ENCODE measurements around the gene TOX2. TPM values are rescaled to one million over a fixed set of nuclear protein-coding genes. Genes with fewer than 3 reads are reported as not detected.

Gene TOX2
- total RNA-seq, 2 experiments from 2014 or later: 0.34 to 0.63 TPM

- POLR2A ChIA-PET: interaction anchor here (1.4 kb wide), 1 partner anchor 13 kb away, joined by 12 read pairs; no protein-coding TSS in a partner anchor
- CTCF ChIA-PET: interaction anchor here (1.3 to 2.3 kb wide), 3 partner anchors 10 to 30 kb away, joined by 4 to 11 read pairs (median 4); no protein-coding TSS in a partner anchor
Measured at GRCh38 chr20:43953919-43954592, 39.4 kb downstream of the TOX2 start.

- POLR2A ChIA-PET: interaction anchor here (0.5 to 1.4 kb wide), 3 partner anchors 13 to 133 kb away, joined by 3 to 12 read pairs (median 4); no protein-coding TSS in a partner anchor
- CTCF ChIA-PET: interaction anchor here (1.3 to 2.3 kb wide), 3 partner anchors 10 to 29 kb away, joined by 4 to 11 read pairs (median 4); no protein-coding TSS in a partner anchor
Measured at GRCh38 chr20:43954704-43955061, 40.0 kb downstream of the TOX2 start.

- POLR2A ChIA-PET: interaction anchor here (0.5 to 1.4 kb wide), 4 partner anchors 14 to 580 kb away, joined by 3 to 12 read pairs (median 4); no protein-coding TSS in a partner anchor
Measured at GRCh38 chr20:43955062-43955749, 40.6 kb downstream of the TOX2 start.

GRCh38 chr20:43955750-43956191 lies 41.1 kb downstream of the TOX2 start:
- CTCF ChIA-PET: interaction anchor here (1.2 to 2.3 kb wide), 3 partner anchors 14 to 206 kb away, joined by 4 to 11 read pairs (median 5); no protein-coding TSS in a partner anchor
- POLR2A ChIA-PET: interaction anchor here (0.5 to 1.4 kb wide), 2 partner anchors 14 to 581 kb away, joined by 4 to 12 read pairs; no protein-coding TSS in a partner anchor

More at GRCh38 chr20:43955062-43955749, 40.6 kb downstream of the TOX2 start:
- CTCF ChIA-PET: interaction anchor here (1.2 to 2.3 kb wide), 4 partner anchors 11 to 205 kb away, joined by 4 to 11 read pairs (median 4); no protein-coding TSS in a partner anchor

- POLR2A ChIA-PET: no interaction called here
- CTCF ChIA-PET: no interaction called here
Measured at GRCh38 chr20:43957392-43957791, 42.7 kb downstream of the TOX2 start.

- POLR2A ChIA-PET: no interaction called here
- CTCF ChIA-PET: no interaction called here
Measured at GRCh38 chr20:43958626-43959025, 44.0 kb downstream of the TOX2 start.

GRCh38 chr20:43959079-43959919 lies 44.6 kb downstream of the TOX2 start:
- ChIA-PET CTCF (interaction anchor here (1.6 kb wide), 1 partner anchor 23 kb away, joined by 3 read pairs; no protein-coding TSS in a partner anchor), POLR2A (no interaction called here)

GRCh38 chr20:43959920-43960227 lies 45.2 kb downstream of the TOX2 start:
- POLR2A ChIA-PET: no interaction called here

GRCh38 chr20:43960231-43960630 lies 45.6 kb downstream of the TOX2 start:
- POLR2A ChIA-PET: no interaction called here

More at GRCh38 chr20:43959920-43960227, 45.2 kb downstream of the TOX2 start:
- CTCF ChIA-PET: interaction anchor here (1.6 kb wide), 1 partner anchor 23 kb away, joined by 3 read pairs; no protein-coding TSS in a partner anchor

GRCh38 chr20:43961116-43961515 lies 46.5 kb downstream of the TOX2 start:
- ChIA-PET CTCF (no interaction called here), POLR2A (no interaction called here)

More at GRCh38 chr20:43960231-43960630, 45.6 kb downstream of the TOX2 start:
- CTCF ChIA-PET: interaction anchor here (1.6 kb wide), 1 partner anchor 22 kb away, joined by 3 read pairs; no protein-coding TSS in a partner anchor

GRCh38 chr20:43961541-43962471 lies 47.2 kb downstream of the TOX2 start:
- POLR2A ChIA-PET: no interaction called here
- CTCF ChIA-PET: interaction anchor here (0.6 kb wide), 1 partner anchor 20 kb away, joined by 3 read pairs; no protein-coding TSS in a partner anchor

GRCh38 chr20:43962530-43962929 lies 47.9 kb downstream of the TOX2 start:
- ChIA-PET POLR2A (no interaction called here), CTCF (interaction anchor here (0.6 kb wide), 1 partner anchor 19 kb away, joined by 3 read pairs; no protein-coding TSS in a partner anchor)

- ChIA-PET CTCF (no interaction called here), POLR2A (no interaction called here)
Measured at GRCh38 chr20:43963233-43963632, 48.6 kb downstream of the TOX2 start.

- CTCF ChIA-PET: interaction anchor here (0.8 to 1.0 kb wide), 2 partner anchors 9 to 23 kb away, joined by 3 to 4 read pairs; no protein-coding TSS in a partner anchor
- POLR2A ChIA-PET: no interaction called here
Measured at GRCh38 chr20:43963872-43964791, 49.5 kb downstream of the TOX2 start.

- ChIA-PET CTCF (no interaction called here), POLR2A (no interaction called here)
Measured at GRCh38 chr20:43968341-43969000, 53.8 kb downstream of the TOX2 start.

- ChIA-PET CTCF (interaction anchor here (0.9 kb wide), 1 partner anchor 43 kb away, joined by 3 read pairs; no protein-coding TSS in a partner anchor), POLR2A (no interaction called here)
Measured at GRCh38 chr20:43969028-43969447, 54.4 kb downstream of the TOX2 start.
